ENCODE measurements around the gene RACK1.
"Not testable (repeated sequence)": the region's sequence is repeated elsewhere in the genome, so short reads cannot be mapped to it uniquely, and the experiment has no call there.

RACK1 gene

DNA sequence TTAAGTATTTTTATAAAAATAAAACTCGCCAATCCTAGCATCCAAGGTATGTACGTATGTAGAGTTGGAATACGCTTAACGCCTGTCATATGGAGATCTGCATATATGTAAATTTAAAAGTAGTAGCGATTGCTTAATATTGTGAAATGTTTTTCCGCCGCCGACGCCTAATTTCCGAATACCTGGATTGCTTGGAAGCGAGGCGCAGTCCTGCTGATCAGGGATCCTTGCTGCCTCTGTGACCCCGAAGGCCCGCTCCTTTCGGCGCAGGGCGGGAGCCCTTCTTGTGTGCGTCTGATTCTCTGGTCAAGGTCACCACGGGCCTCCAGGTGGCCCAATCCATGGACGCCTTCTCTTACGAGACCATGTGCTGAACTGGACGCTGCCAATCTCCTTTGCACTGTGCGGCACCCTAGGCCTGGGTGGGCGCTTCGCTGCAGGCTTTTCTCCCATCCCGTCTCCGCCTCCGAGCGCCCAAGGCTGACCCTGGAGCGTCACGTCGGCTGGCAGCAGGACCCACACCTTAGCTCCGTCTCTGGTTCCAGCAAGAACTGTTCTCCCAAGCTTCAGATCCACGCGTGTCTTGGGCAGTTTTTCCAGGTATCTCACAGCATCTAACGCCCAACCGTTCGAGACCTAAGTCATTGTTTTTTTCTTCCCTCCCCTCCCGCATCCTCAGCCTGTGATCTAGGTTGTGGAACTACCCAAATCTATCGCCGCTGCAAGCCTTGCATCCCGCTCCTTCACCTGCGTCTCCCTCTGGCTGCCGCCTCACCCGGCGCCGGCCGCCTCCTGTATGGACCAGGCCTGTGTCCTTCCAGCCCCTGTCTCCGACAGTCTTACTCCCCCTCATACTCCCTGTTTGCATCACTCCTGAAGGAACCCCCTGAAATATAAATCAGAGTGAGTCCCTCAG lies 24.2 kb downstream of the RACK1 start:
- H3K4me1 Mint-ChIP-seq, result peaks cover 34% of the 10 kb centered on the region
- DNase-seq (ENCODE audit: low spot score in 2 of 2), result no peak
- no peak for ATAC-seq (ENCODE audit: low read depth)
- H3K36me3 Mint-ChIP-seq, result no peaks in the 10 kb centered on the region
- no peaks in the 10 kb centered on the region for H3K27me3 Mint-ChIP-seq
- H3K27ac Mint-ChIP-seq, result peak overlapping the region; percentile 83
- H3K9me3 Mint-ChIP-seq, result no peaks in the 10 kb centered on the region
- peak overlapping the region; percentile 46 for H3K4me3 Mint-ChIP-seq

DNA sequence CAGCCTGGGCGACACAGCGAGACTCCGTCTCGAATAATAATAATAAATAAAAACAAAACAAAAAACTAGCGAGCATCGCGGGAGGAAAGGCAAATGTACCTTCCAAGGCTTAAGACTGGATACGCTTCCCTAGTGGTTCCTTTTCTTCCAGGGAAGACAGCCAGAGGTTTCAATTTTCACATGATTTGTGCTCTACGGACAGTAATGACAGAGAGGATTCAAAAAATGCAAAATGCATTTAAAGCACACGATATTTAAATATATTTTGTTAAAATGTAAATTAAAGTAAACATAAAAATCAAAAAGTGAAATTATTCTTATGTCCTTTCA lies 24.9 kb downstream of the RACK1 start:
- Mint-ChIP-seq H3K9me3 (no peaks in the 10 kb centered on the region), H3K27ac (peak overlapping the region; percentile 99), H3K36me3 (no peaks in the 10 kb centered on the region), H3K4me1 (peaks cover 26% of the 10 kb centered on the region), H3K27me3 (no peaks in the 10 kb centered on the region), H3K4me3 (peak overlapping the region; percentile 99)
- DNase-seq (ENCODE audit: low spot score in 2 of 2), result no peak
- no peak for ATAC-seq (ENCODE audit: low read depth)

DNA sequence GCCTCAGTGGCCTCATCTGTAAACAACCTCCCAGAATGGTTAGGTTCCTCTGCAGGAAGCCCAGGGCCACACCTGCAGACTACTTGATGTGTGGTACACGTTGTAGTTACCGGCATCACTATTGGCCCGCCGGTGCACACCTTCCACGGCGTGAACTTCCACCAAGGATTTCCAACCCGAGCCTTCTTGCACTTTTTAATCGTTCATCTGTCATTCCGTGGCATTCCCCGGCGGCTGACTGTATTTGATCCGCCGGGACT lies 26.0 kb downstream of the RACK1 start:
- Mint-ChIP-seq H3K9me3 (no peaks in the 10 kb centered on the region), H3K4me3 (peak overlapping the region; percentile 99), H3K27ac (peak overlapping the region; percentile 99), H3K36me3 (peaks cover 2% of the 10 kb centered on the region), H3K4me1 (peaks cover 25% of the 10 kb centered on the region), H3K27me3 (peaks cover 2% of the 10 kb centered on the region)
- DNase-seq (ENCODE audit: low spot score in 2 of 2), result no peak
- peak; percentile 37 for ATAC-seq (ENCODE audit: low read depth)

DNA sequence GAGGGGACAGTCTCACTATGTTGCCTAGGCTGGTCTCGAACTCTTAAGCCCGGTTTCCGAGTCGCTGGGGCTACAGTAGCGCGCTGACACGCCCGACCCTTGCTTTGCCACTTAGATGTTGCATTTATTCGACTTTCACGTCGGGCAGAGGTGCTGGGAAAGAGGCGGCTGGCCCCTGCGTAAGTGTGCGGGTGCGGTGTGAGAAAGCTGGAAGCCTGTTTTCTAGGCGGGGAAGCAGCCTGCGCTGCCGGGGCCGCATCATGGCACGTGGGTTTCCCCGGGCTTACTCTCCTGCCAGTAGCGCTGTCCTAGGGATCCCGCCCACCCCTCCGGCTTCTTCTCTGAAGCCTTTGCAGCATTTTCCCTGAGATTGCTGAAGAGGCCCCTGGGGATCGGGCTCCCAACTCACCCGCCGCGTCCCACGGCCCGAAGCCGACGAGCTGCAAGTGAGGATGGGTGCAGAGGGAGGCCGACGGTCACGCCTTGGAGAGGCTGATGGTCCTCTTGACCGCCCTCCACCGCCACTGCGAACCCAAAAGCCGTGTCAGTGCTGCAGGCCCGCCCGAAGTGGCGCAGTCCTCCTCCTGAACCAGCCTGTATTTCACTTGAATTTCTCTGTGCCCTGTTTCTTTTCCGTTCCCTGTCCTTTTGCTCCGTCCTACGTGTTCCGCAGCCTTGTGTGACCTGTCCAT lies 26.4 kb downstream of the RACK1 start:
- Mint-ChIP-seq H3K9me3 (no peaks in the 10 kb centered on the region), H3K27me3 (peaks cover 2% of the 10 kb centered on the region)
- peak; percentile 26 for ATAC-seq (ENCODE audit: low read depth)

DNA sequence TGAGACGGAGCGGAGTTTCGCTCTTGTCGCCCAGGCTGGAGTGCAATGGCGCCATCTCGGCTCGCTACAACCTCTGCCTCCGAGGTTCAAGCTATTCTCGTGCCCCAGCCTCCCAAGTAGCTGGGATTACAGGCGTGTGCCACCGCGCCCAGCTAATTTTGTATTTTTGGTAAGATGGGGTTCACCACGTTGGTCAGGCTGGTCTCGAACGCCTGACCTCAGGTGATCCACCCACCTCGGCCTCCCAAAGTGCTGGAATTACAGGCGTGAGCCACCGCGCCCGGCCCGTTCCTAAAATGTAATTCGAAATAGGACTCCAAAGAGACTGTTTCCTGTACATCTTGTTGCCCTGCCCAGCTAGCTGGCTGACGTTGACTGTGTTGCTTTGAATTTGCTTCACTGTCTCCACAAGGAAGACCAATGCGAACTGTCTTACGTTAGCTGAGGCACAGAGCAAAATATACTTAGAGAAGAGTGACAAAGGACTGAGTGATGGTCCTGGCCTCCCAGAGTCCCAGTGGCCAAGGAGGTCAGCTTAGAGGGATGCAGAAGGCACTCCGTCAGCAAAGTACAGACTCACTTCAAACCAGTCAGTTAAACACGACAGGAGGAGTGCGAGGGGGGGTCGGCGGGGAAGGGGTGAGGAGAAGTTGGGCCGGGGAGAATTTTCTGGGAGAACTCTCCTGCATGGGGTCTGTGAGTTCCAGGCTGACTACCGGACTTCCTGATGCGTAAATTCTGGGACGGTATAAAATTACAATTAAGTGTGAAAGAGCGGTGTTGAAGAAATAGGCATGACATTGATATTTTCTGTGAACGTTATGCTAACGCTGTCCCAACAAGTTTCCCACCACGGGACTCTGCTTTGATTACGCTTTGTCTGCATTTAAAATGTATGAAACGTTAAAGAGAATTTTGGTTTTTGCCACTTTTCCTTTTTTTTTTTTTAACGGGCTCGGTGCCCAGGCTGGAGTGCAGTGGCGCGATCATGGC lies 27.4 kb downstream of the RACK1 start:
- no peak for ATAC-seq (ENCODE audit: low read depth)

More for the DNA sequence above, 26.4 kb downstream of the RACK1 start:
- H3K36me3 Mint-ChIP-seq, result peaks cover 2% of the 10 kb centered on the region
- H3K4me3 Mint-ChIP-seq, result peak overlapping the region; percentile 99
- H3K4me1 Mint-ChIP-seq, result peaks cover 23% of the 10 kb centered on the region
- H3K27ac Mint-ChIP-seq, result peak overlapping the region; percentile 99
- DNase-seq (ENCODE audit: low spot score in 2 of 2), result peak in 1 of 2 donors; percentile 63

DNA sequence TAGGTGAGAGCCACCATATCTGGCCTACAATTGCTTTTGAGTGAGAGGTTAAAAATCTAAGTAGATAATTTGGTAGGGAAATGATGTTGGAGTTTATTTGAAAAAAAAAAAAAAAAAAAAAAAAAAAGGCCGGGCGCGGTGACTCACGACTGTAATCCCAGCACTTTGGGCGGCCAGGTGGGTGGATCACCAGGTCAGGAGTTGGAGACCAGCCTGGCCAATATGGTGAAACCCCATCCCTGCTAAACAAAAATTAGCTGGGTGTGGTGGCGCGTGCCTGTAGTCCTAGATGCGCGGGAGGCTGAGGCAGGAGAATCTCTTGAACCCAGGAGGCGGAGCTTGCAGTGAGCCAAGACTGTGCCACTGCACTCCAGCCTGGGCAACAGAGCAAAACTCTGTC lies 29.5 kb downstream of the RACK1 start:
- not testable (repeated sequence) for H3K9me3 Mint-ChIP-seq; H3K27me3 Mint-ChIP-seq; DNase-seq (ENCODE audit: low spot score in 2 of 2); ATAC-seq (ENCODE audit: low read depth); H3K36me3 Mint-ChIP-seq; H3K4me3 Mint-ChIP-seq; H3K27ac Mint-ChIP-seq
- H3K4me1 Mint-ChIP-seq, result peaks cover 13% of the 10 kb centered on the region

More for the DNA sequence above, 27.4 kb downstream of the RACK1 start:
- peaks cover 2% of the 10 kb centered on the region for H3K27me3 Mint-ChIP-seq
- no peaks in the 10 kb centered on the region for H3K9me3 Mint-ChIP-seq
- H3K27ac Mint-ChIP-seq, result peak overlapping the region; percentile 99
- H3K4me3 Mint-ChIP-seq, result peak overlapping the region; percentile 85
- H3K4me1 Mint-ChIP-seq, result peaks cover 16% of the 10 kb centered on the region
- DNase-seq (ENCODE audit: low spot score in 2 of 2), result no peak
- peaks cover 2% of the 10 kb centered on the region for H3K36me3 Mint-ChIP-seq

DNA sequence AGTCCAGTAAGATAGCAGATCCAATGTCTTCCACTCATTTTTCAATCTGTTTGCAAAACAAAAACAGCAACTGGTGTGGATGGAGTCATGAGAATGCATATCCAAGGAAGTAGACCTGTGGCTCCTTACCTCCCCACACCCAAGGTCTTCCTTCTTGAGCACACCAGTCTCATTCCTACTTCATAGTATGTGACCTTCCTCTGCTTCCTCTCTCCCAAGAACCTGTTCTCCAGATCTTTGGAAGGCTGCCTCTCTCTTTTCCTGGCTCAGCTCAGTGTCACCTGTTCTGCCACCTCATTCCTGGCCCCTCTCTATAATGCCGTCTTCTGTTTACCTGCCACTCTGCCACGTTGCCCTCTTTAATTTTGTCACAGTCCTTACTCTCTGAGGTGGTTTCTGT lies 30.8 kb downstream of the RACK1 start:
- H3K9me3 Mint-ChIP-seq, result peaks cover 4% of the 10 kb centered on the region
- H3K4me1 Mint-ChIP-seq, result peaks cover 13% of the 10 kb centered on the region
- peaks cover 2% of the 10 kb centered on the region for H3K36me3 Mint-ChIP-seq
- peaks cover 2% of the 10 kb centered on the region for H3K27me3 Mint-ChIP-seq
- peak overlapping the region; percentile 8 for H3K27ac Mint-ChIP-seq
- ATAC-seq (ENCODE audit: low read depth), result no peak
- no peak overlapping the region for H3K4me3 Mint-ChIP-seq
- no peak for DNase-seq (ENCODE audit: low spot score in 2 of 2)

DNA sequence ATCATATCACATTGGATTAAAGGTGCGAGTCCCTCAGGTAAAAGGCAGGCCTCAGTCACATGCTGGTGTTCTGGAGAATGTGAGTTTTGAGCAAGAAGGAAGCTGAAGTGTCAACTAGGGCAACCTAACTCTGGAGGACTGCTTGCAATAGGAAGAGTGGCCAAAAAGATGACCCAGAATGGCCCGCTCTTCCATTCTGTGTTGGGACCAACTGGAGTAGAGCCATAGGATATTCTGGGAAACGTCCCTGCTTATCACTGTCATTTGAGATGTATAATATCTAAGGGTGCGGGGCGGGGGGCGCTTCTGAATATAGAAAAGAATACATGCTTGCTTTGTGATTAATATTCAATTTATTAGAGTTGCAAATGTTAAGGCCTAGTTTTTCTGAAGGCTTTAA lies 31.6 kb downstream of the RACK1 start:
- no peak for DNase-seq (ENCODE audit: low spot score in 2 of 2)
- Mint-ChIP-seq H3K4me1 (peaks cover 16% of the 10 kb centered on the region), H3K4me3 (no peak overlapping the region), H3K36me3 (peaks cover 2% of the 10 kb centered on the region), H3K27me3 (peaks cover 2% of the 10 kb centered on the region), H3K9me3 (peaks cover 4% of the 10 kb centered on the region), H3K27ac (no peak overlapping the region)
- ATAC-seq (ENCODE audit: low read depth), result no peak

DNA sequence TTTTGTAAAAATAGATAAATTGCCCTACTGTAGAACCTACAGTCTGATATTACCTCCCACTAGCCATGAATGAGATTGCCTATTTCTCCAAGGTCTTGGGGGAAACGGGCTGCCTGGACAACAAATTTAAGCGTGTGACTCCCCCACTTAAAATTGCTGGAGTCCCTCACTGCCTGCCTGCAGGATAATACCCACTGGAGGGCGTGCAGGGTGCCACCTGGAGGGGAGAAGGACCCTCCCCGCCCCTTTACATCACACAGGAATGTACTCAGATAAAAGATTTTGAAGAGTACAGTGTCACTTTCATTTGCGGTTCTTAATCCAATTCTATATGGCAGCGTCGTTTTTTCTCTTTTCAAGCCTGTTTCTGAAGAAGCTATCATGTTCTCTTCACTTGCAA lies 32.5 kb downstream of the RACK1 start:
- ATAC-seq (ENCODE audit: low read depth), result no peak
- H3K36me3 Mint-ChIP-seq, result peaks cover 2% of the 10 kb centered on the region
- DNase-seq (ENCODE audit: low spot score in 2 of 2), result no peak
- H3K4me3 Mint-ChIP-seq, result no peak overlapping the region
- H3K9me3 Mint-ChIP-seq, result peaks cover 4% of the 10 kb centered on the region
- no peak overlapping the region for H3K27ac Mint-ChIP-seq
- H3K4me1 Mint-ChIP-seq, result peaks cover 18% of the 10 kb centered on the region
- H3K27me3 Mint-ChIP-seq, result peaks cover 2% of the 10 kb centered on the region

DNA sequence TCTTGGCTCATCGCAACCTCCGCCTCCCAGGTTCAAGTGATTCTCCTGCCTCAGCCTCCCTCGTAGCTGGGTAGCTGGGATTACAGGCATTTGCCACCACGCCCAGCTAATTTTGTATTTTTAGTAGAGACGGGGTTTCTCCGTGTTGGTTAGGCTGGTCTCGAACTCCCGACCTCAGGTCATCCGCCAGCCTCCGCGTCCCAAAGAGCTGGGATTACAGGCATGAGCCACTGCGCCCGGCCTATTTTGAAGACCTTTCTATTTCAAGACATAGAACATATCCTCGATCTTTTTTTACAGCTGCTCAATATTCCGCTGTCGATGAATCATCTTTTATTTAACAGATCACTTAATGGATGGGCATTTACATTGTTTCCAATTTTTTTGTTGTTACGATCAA lies 33.0 kb downstream of the RACK1 start:
- H3K4me3 Mint-ChIP-seq; ATAC-seq (ENCODE audit: low read depth); DNase-seq (ENCODE audit: low spot score in 2 of 2); H3K36me3 Mint-ChIP-seq; H3K27ac Mint-ChIP-seq; H3K27me3 Mint-ChIP-seq; H3K9me3 Mint-ChIP-seq: not testable (repeated sequence)
- H3K4me1 Mint-ChIP-seq, result peaks cover 21% of the 10 kb centered on the region

DNA sequence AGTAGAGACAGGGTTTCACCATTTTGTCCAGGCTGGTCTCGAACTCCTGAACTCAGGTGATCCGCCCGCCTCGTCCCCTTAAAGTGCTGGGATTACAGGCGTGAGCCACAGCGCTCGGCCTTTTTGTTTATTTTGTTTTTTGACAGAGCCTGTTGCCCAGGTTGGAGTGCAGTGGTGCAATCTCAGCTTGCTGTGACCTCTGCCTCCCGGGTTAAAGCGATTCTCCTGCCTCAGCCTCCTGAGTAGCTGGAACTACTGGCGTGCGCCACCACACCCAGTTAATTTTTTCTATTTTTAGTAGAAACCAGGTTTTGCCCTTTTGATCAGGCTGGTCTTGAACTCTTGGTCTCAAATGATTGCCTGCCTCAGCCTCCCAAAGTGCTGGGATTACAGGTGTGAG lies 33.6 kb downstream of the RACK1 start:
- H3K9me3 Mint-ChIP-seq; ATAC-seq (ENCODE audit: low read depth); H3K27ac Mint-ChIP-seq; H3K4me3 Mint-ChIP-seq; H3K27me3 Mint-ChIP-seq; DNase-seq (ENCODE audit: low spot score in 2 of 2); H3K36me3 Mint-ChIP-seq: not testable (repeated sequence)
- H3K4me1 Mint-ChIP-seq, result peaks cover 23% of the 10 kb centered on the region

DNA sequence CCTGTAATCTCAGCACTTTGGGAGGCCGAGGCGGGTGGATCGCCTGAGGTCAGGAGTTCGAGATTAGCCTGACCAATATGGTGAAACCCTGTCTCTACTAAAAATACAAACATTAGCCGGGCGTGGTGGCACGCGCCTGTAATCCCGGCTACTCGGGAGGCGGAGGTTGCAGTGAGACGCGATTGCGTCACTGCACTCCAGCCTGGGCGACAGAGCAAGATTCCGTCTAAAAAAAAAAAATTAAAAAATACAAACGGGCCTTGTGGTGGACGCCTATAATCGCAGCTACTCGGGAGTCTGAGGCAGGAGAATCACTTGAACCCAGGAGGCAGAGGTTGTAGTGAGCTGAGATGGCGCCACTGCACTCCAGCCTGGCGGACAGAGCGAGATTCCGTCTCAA lies 34.7 kb downstream of the RACK1 start:
- not testable (repeated sequence) for H3K27me3 Mint-ChIP-seq; ATAC-seq (ENCODE audit: low read depth); H3K9me3 Mint-ChIP-seq; H3K36me3 Mint-ChIP-seq; H3K27ac Mint-ChIP-seq; DNase-seq (ENCODE audit: low spot score in 2 of 2); H3K4me3 Mint-ChIP-seq
- peaks cover 26% of the 10 kb centered on the region for H3K4me1 Mint-ChIP-seq

DNA sequence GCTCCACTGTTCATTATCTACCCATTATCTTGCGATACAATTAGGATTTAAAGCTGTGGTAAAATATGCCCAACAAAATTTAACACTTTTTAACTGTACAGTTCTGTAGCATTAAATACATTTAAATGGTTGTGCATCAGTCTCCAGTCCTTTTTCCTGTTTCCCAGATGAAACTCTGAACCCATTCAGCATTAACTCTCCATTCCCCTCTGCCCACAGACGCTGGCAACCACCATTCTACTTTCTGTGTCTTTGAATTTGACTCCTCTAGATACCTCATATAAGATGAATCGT lies 35.8 kb downstream of the RACK1 start:
- H3K4me1 Mint-ChIP-seq, result peaks cover 24% of the 10 kb centered on the region
- peaks cover 4% of the 10 kb centered on the region for H3K9me3 Mint-ChIP-seq
- H3K36me3 Mint-ChIP-seq, result no peaks in the 10 kb centered on the region
- ATAC-seq (ENCODE audit: low read depth) (no peak), DNase-seq (ENCODE audit: low spot score in 2 of 2) (no peak)
- peaks cover 4% of the 10 kb centered on the region for H3K27me3 Mint-ChIP-seq
- H3K4me3 Mint-ChIP-seq, result peak overlapping the region; percentile 60
- H3K27ac Mint-ChIP-seq, result peak overlapping the region; percentile 97

Measured in memory B cell (primary cell).